Measurements from ENCODE around the gene SPATA13. TPM values are rescaled to one million over a fixed set of nuclear protein-coding genes. Genes with fewer than 3 reads are reported as not detected.
"Not testable (repeated sequence)": the region's sequence is repeated elsewhere in the genome, so short reads cannot be mapped to it uniquely, and the experiment has no call there.

SPATA13 gene
- total RNA-seq, 1 donor from 2014 or later = 8.0 TPM

GRCh38 chr13:24184265-24184841 lies 23.8 kb downstream of the SPATA13 start:
- DNase-seq (ENCODE audit: low spot score) = no peak

DNA sequence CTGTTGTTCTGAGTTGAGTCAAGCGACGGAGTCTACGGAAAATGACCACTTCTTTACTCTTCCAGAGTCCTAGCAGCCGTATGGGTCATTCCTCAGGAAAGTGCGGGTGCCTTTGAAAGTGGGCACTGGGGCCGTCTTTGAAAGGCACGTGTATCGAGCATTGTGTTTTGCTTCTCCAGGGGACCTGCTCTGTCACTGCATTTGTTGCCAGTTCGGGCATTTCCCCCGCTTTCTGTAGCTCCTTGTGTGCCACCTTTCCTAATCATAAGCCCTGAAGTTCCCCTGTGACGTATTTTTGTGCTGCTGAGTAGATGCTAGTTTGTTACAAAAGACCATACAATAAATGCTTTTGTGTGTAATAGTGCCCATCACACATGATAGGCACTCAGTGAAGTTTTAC lies 24.4 kb downstream of the SPATA13 start:
- no peak for DNase-seq (ENCODE audit: low spot score)

More at GRCh38 chr13:24184265-24184841, 23.8 kb downstream of the SPATA13 start:
- intact Hi-C loops (cut with DNase I) = no loop called here

GRCh38 chr13:24185591-24186232 lies 25.2 kb downstream of the SPATA13 start:
- intact Hi-C loops (cut with DNase I) = no loop called here

More for the DNA sequence above, 24.4 kb downstream of the SPATA13 start:
- intact Hi-C loops (cut with DNase I) = no loop called here

GRCh38 chr13:24187185-24187584 lies 26.7 kb downstream of the SPATA13 start:
- intact Hi-C loops (cut with DNase I) = no loop called here
- DNase-seq (ENCODE audit: low spot score) = no peak

More at GRCh38 chr13:24185591-24186232, 25.2 kb downstream of the SPATA13 start:
- no peak for DNase-seq (ENCODE audit: low spot score)

- intact Hi-C loops (cut with DNase I) = no loop called here
- no peak for DNase-seq (ENCODE audit: low spot score)
These were observed 31.7 kb downstream of the SPATA13 start for GRCh38 chr13:24192057-24192810.

- intact Hi-C loops (cut with DNase I) = no loop called here
- DNase-seq (ENCODE audit: low spot score) = no peak
These were observed 32.3 kb downstream of the SPATA13 start for GRCh38 chr13:24192811-24193162.

- DNase-seq (ENCODE audit: low spot score) = no peak
- intact Hi-C loops (cut with DNase I) = no loop called here
These were observed 33.9 kb downstream of the SPATA13 start for GRCh38 chr13:24194447-24194846.

DNA sequence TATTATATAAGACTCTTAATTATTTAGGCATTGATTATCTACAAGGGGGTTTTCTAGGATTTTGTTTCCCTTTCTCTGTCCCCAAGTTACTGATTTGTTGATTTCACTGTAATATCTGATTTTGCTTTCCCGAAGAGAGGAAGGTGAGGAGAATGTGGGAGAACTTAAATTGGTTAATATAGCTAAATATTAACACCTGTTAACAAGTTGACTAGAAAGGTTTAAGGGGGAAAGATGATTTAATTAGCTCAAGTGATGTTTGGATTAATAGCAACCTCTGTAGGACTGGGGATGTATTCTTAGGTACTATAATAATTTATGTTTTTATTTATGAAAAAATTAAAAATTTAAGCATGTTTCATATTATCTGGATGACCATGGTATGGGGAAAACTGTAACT lies 35.1 kb downstream of the SPATA13 start:
- intact Hi-C loops (cut with DNase I) = no loop called here

GRCh38 chr13:24196593-24197197 lies 36.2 kb downstream of the SPATA13 start:
- intact Hi-C loops (cut with DNase I) = no loop called here
- no peak for DNase-seq (ENCODE audit: low spot score)

More for the DNA sequence above, 35.1 kb downstream of the SPATA13 start:
- no peak for DNase-seq (ENCODE audit: low spot score)

DNA sequence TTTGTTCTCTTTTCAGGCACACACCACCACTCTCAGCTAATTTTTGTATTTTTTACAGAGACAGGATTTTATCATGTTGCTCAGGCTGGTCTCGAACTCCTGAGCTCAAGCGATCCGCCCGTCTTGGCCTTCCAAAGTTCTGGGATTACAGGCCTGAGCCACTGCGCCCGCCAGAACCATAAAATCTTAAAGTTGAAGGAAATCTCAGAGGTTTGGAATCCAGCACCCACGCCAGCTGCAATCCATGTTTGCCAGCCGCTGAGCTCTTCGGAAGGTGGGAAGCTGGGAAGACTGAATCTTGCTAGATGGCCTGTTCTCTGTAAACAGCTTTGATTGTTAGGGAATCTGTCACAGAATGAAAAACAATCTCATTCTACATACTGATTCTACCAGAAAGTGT lies 38.5 kb downstream of the SPATA13 start:
- intact Hi-C loops (cut with DNase I) = no loop called here
- DNase-seq (ENCODE audit: low spot score) = no peak

- intact Hi-C loops (cut with DNase I) = no loop called here
- DNase-seq (ENCODE audit: low spot score) = no peak
These were observed 41.7 kb downstream of the SPATA13 start for GRCh38 chr13:24202215-24202614.

DNA sequence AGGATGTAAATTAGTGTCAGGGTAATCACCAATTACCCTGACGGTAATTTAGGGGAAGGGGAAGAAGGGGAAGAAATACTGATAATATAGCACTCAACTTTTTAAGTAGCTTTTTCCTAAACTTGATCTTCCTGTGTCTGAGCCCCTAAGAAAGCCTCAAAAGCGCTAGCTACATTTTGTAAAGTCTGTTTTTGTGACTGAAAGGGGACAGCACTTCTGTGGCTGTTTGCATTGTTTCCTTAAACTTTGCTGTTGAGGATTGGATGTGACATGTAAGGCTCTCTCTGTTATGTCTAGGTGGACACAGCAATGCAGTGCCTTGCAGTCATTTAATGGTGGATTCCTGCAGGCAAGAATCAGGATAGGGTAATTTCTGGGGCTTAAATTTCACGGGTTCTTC lies 42.8 kb downstream of the SPATA13 start:
- DNase-seq (ENCODE audit: low spot score) = no peak
- intact Hi-C loops (cut with DNase I) = no loop called here

- DNase-seq (ENCODE audit: low spot score) = no peak
- intact Hi-C loops (cut with DNase I) = no loop called here
These were observed 43.3 kb downstream of the SPATA13 start for GRCh38 chr13:24203811-24204210.

- intact Hi-C loops (cut with DNase I); DNase-seq (ENCODE audit: low spot score): not testable (repeated sequence)
These were observed 44.6 kb downstream of the SPATA13 start for GRCh38 chr13:24205076-24205475.

DNA sequence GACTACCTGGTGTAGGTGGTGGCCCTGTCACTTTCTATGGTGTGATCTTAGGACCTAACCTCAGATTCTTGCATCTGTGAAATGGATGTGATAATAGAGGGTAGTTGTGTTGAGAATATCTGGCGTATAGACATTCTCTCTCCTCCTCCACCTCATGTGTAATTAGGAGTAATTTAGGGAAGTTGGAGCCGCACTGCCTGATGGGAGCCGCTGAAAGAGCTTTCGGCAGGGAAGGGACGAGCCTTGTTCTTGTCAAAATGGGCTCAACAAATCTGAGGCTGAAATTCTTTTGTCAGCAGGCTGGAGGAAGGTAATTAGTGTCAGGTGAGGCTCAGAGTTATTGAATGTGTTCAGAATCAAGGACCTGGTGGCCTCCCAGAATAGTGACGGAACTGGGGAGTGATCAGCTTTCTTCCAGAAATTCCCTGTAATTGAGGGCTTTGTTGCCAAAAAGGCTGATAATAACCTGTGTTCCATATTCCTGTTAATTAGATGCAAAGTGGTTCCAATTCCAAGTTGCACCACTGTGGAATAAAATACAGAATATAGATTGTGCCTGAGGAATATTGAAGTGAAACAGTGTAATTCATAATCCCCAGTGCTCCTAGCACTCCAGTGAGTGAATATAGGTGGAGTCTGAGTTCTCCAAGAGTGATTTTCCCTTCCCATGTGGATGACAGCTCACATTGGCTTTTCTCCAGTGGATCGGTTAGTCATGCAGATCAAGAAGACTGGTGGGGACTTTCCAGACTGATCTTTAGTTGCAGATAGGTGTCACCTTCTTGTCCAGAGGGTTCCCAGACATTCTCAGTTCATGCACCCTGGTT lies 47.5 kb downstream of the SPATA13 start:
- intact Hi-C loops (cut with DNase I) = no loop called here
- no peak for DNase-seq (ENCODE audit: low spot score)

DNA sequence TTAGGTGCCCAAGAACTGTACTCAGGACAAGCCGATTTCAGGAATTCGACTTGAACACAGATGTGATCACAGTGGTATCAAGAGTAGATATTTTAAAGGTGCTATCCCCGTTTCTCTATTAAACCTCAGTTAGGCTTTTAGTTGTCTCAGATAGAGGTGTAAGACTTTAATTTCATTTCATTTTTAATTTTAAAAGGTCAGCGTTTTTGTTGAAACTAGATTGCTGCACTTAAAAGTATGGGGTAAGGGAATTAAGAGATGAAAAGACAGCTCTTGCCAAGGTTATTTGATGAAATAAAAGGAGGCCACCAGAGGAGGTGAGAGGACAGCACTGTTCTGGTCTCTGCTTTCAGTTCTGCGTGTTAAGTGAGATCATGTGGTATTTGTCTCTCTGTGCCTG lies 48.6 kb downstream of the SPATA13 start:
- no peak for DNase-seq (ENCODE audit: low spot score)
- intact Hi-C loops (cut with DNase I) = no loop called here

DNA sequence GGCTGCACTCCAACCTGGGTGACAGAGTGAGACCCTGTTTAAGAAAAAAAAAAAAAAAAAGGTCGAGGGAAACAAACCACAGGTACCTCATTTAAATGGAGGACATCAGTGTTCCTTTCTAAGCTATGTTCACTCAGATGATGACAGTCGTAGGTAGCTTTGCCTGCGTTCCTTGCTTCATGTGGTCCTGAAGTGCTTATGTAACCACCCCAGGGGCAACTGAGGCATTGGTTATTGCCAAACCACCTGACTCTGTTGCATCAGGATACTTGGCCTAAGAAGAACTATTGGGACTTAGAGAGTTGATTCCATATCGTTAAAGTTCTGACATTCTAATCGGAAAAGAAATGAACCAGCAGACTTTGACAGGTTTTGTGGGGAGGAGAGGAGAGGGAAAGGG lies 51.7 kb downstream of the SPATA13 start:
- intact Hi-C loops (cut with DNase I) = no loop called here
- DNase-seq (ENCODE audit: low spot score) = no peak

DNA sequence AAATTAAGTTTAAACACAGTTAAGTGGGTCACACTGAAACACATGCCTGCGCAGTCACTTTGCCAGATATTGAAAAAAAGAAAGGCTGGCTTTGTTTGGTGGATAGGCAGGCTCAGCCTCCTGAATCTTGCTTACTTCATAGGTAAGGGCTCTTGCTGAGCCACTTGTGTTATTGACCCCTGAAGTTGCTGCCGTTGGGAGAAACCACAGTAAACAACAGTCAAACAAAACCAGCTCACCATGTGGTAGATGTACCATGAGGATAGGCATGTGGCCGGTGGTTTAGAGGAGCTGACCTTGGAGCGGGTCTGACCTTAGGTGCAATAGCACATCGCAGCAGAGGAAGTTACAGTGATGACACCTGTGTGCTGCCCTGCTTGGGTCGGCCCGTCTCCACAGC lies 52.2 kb downstream of the SPATA13 start:
- intact Hi-C loops (cut with DNase I) = no loop called here
- DNase-seq (ENCODE audit: low spot score) = no peak

DNA sequence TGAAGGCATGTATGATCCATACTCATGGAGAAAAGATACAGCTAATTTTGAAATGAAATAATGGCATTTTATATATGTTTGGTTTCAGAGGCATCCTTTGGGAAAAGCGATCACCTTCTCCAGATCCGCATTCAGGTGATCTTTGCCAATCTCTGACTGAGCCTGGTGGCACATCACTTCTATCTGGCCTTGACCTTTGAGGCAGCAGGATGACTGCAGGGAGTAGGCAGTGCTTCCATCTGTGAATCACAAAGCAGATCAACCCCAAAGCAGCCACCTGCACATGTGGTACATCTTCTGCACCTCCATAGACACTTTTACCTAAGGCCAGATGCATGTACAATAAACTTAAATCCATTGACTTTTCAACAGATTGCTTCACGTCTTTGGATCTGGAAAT lies 53.4 kb downstream of the SPATA13 start:
- DNase-seq (ENCODE audit: low spot score) = no peak
- intact Hi-C loops (cut with DNase I) = no loop called here

GRCh38 chr13:24214528-24214927 lies 54.0 kb downstream of the SPATA13 start:
- no peak for DNase-seq (ENCODE audit: low spot score)
- intact Hi-C loops (cut with DNase I) = no loop called here

Measured in cardiac septum (tissue), 1 donor.